Stimulated activated CD4-positive, alpha-beta T cell treated with anti-CD3 and anti-CD28 coated beads, Interleukin-1b, Interleukin-23, amount 100 ng/mL, for 1 hour (primary cell): ENCODE results near the gene TUBGCP3.
"Not testable (repeated sequence)": the region's sequence is repeated elsewhere in the genome, so short reads cannot be mapped to it uniquely, and the experiment has no call there.

Experiments
- DNase-seq, 2 donors: peaks; one replicate each; pipeline ENCODE4 v3.0.0-alpha.2; 2020; ENCODE audit warnings: low read depth in 2 of 2

The TUBGCP3 gene

GRCh38 chr13:112587764-112588489 is at the start of gene TUBGCP3:
Gene TUBGCP3, minus strand, starts transcription at chr13:112588153. Its CDS starts 173 bp downstream, at chr13:112587980.
- DNase-seq = peak; percentile 32 to 61

GRCh38 chr13:112637017-112637801 is 49.3 kb upstream of the TUBGCP3 start:
- no peak for DNase-seq

GRCh38 chr13:112636401-112636975 is 48.5 kb upstream of the TUBGCP3 start:
- DNase-seq = no peak

DNA sequence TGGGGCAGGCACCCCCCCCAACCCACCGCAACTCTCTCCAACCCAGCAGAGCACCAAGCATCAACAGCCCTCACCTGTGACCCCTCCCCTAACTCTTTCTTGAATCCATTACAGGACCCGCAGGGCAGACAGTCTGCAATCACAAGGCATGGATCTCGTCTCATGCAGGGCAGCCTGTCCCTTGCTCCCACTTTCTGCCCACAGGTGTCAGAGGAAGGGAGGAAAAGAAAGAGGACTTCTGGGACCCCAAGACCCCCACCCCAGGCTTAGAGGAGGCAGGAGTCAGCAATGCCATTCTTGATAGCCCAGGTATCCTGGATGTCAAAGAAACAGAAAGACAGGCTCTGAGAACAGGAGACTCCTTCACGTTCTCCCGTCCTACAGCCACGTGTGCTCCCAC is 47.4 kb upstream of the TUBGCP3 start:
- DNase-seq = no peak

DNA sequence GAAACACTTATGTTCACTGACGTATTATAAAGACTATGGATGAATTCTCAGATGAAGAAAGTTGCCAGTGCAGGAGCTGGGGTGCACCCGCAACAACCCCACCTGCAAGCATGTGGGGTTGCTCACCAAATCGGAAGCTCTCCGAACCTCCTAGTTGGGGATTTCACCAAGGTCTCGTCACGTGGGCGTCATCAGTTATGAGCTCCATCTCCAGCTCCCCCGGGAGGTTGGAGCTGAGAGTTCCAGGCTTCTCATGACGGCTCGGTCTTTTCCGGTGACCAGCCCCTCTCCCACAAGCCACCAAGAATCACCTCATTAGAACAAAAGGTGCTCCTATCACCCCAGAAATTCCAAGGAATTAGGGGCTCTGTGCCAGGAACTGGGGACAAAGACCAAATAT is 46.1 kb upstream of the TUBGCP3 start:
- no peak for DNase-seq

DNA sequence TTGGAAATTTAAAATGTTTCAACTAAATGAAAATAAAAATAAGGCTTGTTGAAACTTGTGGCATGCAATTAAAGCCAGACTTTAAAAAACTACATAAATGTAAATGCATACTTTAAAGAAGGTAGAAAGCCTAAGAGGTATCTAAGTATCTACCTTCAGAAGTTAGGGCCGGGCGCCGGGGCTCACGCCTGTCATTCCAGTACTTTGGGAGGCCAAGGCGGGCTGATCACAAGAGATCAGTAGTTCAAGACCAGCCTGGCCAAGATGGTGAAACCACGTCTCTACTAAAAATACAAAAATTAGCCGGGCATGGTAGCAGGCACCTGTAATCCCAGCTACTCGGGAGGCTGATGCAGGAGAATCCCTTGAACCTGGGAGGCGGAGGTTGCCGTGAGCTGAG is 42.3 kb upstream of the TUBGCP3 start:
- not testable (repeated sequence) for DNase-seq

GRCh38 chr13:112629161-112629560 is 41.2 kb upstream of the TUBGCP3 start:
- DNase-seq = no peak

DNA sequence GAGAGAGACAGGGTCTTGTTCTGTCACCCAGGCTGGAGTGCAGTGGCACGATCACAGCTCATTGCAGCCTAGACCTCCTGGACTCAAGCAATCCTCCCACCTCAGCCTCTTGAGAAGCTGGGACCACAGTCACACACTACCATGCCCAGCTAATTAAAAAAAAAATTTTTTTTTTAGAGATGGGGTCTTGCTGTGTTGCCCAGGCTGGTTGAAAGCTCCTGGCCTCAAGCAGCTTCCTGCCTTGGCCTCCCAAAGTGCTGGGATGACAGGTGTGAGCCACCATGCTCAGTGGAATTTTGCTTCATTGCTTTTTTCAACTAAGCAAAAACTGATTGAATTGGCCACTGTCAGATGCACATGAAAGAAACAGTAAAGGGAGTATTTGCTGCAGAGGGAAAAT is 39.7 kb upstream of the TUBGCP3 start:
- not testable (repeated sequence) for DNase-seq

- no peak for DNase-seq
These were observed 39.2 kb upstream of the TUBGCP3 start for GRCh38 chr13:112627161-112627560.

DNA sequence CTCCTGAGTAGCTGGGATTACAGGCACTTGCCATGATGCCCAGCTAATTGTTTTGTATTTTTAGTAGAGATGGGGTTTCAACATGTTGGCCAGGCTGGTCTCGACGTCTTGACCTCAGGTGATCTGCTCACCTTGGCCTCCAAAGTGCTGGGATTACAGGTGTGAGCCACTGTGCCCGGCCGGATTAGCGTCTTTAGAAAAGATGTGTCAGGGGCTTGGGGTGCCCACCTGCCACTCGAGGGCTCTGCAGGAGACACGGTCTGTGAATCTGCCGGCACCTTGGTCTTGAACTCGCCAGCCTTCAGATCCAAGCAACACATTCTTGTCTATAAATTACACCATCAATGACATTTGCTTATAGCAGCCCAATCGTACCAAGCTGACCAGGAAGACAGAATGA is 38.8 kb upstream of the TUBGCP3 start:
- no peak for DNase-seq

GRCh38 chr13:112626124-112626523 is 38.2 kb upstream of the TUBGCP3 start:
- DNase-seq = no peak

- DNase-seq = no peak
These were observed 37.7 kb upstream of the TUBGCP3 start for GRCh38 chr13:112625698-112626097.

DNA sequence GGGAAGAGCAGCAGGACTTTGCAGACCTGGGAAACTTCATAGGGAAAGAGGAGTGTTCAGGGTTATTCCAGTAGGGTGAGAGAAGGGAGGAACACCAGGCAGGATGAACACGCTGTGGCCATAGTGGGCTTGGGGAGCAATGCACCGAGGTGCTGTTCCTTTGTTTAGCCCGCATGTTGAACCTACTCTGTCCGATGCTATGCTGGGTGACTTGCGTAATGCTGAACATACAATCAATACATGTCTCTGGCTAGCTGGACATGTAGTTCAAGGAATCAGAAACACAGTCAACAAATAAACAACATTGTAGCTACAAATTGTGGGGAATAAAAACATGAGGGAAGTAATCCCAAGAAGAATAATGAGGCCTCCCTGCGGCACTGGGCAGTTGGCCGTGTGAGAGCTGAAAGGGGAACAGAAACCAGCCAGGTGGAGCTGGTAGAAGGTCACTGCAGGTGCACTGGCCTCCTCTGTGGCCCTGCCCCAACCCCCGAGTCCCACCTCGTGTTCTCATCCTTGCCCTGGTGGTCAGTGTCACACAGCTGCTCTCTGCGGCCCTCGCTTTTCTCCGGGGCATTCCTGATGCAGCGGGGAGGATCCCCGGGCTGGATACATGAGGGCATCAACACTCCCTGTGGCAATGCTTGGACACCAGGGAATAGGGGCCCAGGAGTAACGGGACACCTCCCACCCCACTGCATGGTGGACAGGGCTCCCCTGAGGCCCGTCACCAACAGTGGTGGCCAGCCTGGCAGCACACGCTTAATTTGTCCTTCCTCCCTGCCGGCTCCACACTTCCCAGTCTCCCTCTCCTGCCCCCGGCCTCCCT is 36.9 kb upstream of the TUBGCP3 start:
- DNase-seq = no peak

DNA sequence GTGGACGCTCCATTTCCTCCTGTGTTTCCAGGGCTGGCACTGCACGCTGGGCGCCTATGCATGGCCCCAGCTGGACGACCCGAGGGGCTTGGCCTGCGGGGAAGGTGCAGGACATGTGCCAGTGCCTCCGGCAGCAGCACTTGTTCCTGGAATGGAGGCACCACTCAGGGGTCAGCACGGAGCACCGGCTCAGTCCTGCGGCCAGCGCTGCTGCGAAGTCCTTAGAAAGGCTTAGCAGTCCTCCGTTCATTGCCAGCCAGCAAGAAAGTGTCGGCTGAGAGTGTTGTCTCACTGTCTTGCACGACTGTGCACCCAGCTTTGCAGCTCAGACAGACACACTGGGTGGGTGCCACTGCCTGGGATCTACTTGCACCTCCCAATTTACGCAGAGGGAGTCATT is 36.1 kb upstream of the TUBGCP3 start:
- no peak for DNase-seq

GRCh38 chr13:112623051-112623711 is 35.2 kb upstream of the TUBGCP3 start:
- no peak for DNase-seq

DNA sequence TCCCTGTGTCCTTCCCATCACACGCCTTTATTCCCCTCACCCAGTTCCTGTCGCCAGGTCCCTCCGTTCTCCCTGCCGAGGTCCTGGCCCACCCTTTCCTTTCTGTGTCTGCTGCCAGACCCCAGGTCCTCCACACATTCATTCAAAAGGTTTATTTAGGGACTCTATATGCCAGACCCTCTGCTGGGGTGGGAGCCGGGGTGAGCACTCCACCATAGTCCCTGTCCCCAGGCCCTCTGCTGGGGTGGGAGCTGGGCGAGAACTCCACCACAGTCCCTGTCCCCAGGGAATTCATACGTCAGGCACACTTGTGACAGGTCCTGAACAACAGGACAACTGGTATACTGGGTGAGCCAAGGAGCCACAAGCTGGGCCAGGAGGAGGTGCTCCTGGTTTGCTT is 34.4 kb upstream of the TUBGCP3 start:
- DNase-seq = no peak

GRCh38 chr13:112619730-112620631 is 32.0 kb upstream of the TUBGCP3 start:
- no peak for DNase-seq

GRCh38 chr13:112618501-112618900 is 30.5 kb upstream of the TUBGCP3 start:
- no peak for DNase-seq

DNA sequence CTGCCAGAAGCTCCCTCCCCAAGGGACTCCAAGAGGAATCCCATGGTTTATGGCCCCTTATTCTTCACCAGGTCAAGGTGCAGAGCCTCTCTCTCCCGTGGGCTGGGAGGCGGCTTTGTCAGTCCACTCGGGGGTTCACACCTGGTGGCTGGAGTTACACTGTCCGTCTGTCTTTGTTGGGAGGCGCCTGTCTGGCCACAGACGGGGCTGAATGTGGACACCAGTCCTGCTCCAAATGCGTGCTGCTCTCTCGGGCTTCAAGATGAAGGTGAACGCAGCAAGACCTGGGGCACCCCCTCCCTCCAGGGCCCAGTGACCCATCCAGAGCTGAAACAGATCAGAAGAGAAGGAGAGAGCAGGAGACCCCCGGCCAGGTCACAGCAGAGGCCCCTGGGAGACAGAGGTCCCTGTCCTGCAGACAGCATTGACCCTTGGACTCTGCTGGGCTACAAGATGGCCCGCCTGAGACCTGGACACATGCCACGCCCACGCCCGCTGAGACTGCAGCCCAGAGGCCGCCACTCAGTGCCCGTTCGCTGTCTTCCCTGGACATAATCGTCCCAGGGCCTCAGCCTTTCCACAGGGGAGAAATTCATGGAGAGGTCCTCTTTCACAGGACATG is 29.9 kb upstream of the TUBGCP3 start:
- DNase-seq = no peak
